HCT116 (cell line): ENCODE results near the gene IL1F10.

Experiments used
- CBX3 ChIP-seq: IDR thresholded peaks from 2 replicates; pipeline ENCODE4 v1.6.1; 2012; ENCODE audit warnings: low read depth
- EZH2 ChIP-seq: fragments of 200-600 bp; sonication (generic); IDR thresholded peaks from 2 replicates; pipeline ENCODE4 v1.6.1; 2017; ENCODE audit warnings: antibody characterized with exemption, mixed run types
- POLR2A ChIP-seq: IDR thresholded peaks from 2 replicates; pipeline ENCODE4 v1.7.0; 2011; ENCODE audit warnings: borderline replicate concordance; ENCODE audit not compliant: insufficient read depth, insufficient read length; ENCODE audit errors: extremely low read depth
- POLR2AphosphoS5 ChIP-seq: IDR thresholded peaks from 2 replicates; pipeline ENCODE4 v1.6.1; 2011; ENCODE audit warnings: mild to moderate bottlenecking, low read depth, low read length, moderate library complexity
- SIN3A ChIP-seq: IDR thresholded peaks from 2 replicates; pipeline ENCODE4 v1.6.1; 2012; ENCODE audit warnings: low read depth
- TCF7L2 ChIP-seq: IDR thresholded peaks from 2 replicates; pipeline ENCODE4 v1.7.0; 2011; ENCODE audit warnings: borderline replicate concordance, inconsistent platforms; ENCODE audit not compliant: insufficient read depth, insufficient read length; ENCODE audit errors: extremely low read depth
- ZFX ChIP-seq: fragments of 450-650 bp; IDR thresholded peaks from 2 replicates; pipeline ENCODE4 v1.6.1; 2017
- TF ChIP-seq, protein P1 (sequence below): IDR thresholded peaks from 2 replicates; pipeline ENCODE4 v1.6.1; 2012
- TF ChIP-seq, protein P2 (sequence below), 3 experiments: fragments of 200-600 bp in 1 of 3; sonication (generic) in 1 of 3; IDR thresholded peaks in 2 of 3; conservative IDR thresholded peaks in 1 of 3; 2 replicates each; pipeline ENCODE4 v1.5.1; 2012 to 2017; ENCODE audit warnings: low read depth in 2 of 3, low read length in 2 of 3, antibody characterized with exemption in 1 of 3, borderline replicate concordance in 1 of 3, control low read depth in 1 of 3, mild to moderate bottlenecking in 1 of 3, mixed read lengths in 1 of 3, mixed run types in 1 of 3, moderate library complexity in 1 of 3; ENCODE audit not compliant: insufficient read depth in 1 of 3
- TF ChIP-seq, protein P3 (sequence below): IDR thresholded peaks from 2 replicates; pipeline ENCODE4 v1.6.1; 2012; ENCODE audit warnings: low read depth
- TF ChIP-seq, protein P4 (sequence below): IDR thresholded peaks from 2 replicates; pipeline ENCODE4 v1.6.1; 2012

- no peak for TF ChIP-seq SIN3A
- TF ChIP-seq, protein P1, sequence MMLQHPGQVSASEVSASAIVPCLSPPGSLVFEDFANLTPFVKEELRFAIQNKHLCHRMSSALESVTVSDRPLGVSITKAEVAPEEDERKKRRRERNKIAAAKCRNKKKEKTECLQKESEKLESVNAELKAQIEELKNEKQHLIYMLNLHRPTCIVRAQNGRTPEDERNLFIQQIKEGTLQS: no peak
- TF ChIP-seq, protein P2, sequence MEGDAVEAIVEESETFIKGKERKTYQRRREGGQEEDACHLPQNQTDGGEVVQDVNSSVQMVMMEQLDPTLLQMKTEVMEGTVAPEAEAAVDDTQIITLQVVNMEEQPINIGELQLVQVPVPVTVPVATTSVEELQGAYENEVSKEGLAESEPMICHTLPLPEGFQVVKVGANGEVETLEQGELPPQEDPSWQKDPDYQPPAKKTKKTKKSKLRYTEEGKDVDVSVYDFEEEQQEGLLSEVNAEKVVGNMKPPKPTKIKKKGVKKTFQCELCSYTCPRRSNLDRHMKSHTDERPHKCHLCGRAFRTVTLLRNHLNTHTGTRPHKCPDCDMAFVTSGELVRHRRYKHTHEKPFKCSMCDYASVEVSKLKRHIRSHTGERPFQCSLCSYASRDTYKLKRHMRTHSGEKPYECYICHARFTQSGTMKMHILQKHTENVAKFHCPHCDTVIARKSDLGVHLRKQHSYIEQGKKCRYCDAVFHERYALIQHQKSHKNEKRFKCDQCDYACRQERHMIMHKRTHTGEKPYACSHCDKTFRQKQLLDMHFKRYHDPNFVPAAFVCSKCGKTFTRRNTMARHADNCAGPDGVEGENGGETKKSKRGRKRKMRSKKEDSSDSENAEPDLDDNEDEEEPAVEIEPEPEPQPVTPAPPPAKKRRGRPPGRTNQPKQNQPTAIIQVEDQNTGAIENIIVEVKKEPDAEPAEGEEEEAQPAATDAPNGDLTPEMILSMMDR (IDR thresholded peaks at IDR 0.05 in 2 of 3, conservative IDR thresholded peaks at IDR 0.05 in 1 of 3; ENCODE audit: borderline replicate concordance in 1 of 3, insufficient read depth in 1 of 3, low read depth in 2 of 3, low read length in 2 of 3): no peak
- no peak for TF ChIP-seq TCF7L2
- TF ChIP-seq EZH2: no peak
- no peak for TF ChIP-seq POLR2AphosphoS5
- no peak for TF ChIP-seq POLR2A
- TF ChIP-seq, protein P3, sequence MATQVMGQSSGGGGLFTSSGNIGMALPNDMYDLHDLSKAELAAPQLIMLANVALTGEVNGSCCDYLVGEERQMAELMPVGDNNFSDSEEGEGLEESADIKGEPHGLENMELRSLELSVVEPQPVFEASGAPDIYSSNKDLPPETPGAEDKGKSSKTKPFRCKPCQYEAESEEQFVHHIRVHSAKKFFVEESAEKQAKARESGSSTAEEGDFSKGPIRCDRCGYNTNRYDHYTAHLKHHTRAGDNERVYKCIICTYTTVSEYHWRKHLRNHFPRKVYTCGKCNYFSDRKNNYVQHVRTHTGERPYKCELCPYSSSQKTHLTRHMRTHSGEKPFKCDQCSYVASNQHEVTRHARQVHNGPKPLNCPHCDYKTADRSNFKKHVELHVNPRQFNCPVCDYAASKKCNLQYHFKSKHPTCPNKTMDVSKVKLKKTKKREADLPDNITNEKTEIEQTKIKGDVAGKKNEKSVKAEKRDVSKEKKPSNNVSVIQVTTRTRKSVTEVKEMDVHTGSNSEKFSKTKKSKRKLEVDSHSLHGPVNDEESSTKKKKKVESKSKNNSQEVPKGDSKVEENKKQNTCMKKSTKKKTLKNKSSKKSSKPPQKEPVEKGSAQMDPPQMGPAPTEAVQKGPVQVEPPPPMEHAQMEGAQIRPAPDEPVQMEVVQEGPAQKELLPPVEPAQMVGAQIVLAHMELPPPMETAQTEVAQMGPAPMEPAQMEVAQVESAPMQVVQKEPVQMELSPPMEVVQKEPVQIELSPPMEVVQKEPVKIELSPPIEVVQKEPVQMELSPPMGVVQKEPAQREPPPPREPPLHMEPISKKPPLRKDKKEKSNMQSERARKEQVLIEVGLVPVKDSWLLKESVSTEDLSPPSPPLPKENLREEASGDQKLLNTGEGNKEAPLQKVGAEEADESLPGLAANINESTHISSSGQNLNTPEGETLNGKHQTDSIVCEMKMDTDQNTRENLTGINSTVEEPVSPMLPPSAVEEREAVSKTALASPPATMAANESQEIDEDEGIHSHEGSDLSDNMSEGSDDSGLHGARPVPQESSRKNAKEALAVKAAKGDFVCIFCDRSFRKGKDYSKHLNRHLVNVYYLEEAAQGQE: no peak
- TF ChIP-seq, protein P4, sequence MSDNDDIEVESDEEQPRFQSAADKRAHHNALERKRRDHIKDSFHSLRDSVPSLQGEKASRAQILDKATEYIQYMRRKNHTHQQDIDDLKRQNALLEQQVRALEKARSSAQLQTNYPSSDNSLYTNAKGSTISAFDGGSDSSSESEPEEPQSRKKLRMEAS: no peak
- no peak for TF ChIP-seq ZFX
- TF ChIP-seq CBX3: no peak
Measured at GRCh38 chr2:113098532-113098931, 30.8 kb downstream of the IL1F10 start.
